T-helper 9 cell (primary cell): ENCODE measurements around the gene ANGPTL2.
"Not testable (repeated sequence)": the region's sequence is repeated elsewhere in the genome, so short reads cannot be mapped to it uniquely, and the experiment has no call there.

Experiments
- DNase-seq: peaks from one replicate; pipeline ENCODE4 v3.0.0-alpha.2; 2020
- total RNA-seq, 2 donors: gene quantifications; one replicate each; lab custom pipeline; 2026; lab: John Stamatoyannopoulos, UW

The ANGPTL2 gene
- 0 reads per million in 2 donors for total RNA-seq

- DNase-seq = no peak
Measured at GRCh38 chr9:127122176-127123063, at the start of gene ANGPTL2. ANGPTL2 (minus strand) TSS chr9:127122635; CDS start chr9:127108731, 13,904 bp downstream.

DNA sequence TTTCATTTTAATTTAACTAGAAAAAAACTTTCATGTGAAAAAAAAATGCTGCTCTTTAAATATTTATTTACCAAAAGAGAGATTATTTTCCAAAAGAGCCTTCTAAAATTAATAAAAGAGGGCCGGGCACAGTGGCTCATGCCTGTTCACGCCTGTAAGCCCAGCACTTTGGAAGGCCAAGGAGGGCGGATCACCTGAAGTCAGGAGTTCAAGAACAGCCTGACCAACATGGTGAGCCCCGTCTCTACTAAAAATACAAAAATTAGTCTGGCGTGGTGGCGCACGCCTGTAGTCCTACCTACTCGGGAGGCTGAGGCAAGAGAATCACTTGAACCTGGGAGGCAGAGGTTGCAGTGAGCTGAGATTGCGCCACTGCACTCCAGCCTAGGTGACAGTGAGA, 48.9 kb upstream of the ANGPTL2 start:
- not testable (repeated sequence) for DNase-seq

DNA sequence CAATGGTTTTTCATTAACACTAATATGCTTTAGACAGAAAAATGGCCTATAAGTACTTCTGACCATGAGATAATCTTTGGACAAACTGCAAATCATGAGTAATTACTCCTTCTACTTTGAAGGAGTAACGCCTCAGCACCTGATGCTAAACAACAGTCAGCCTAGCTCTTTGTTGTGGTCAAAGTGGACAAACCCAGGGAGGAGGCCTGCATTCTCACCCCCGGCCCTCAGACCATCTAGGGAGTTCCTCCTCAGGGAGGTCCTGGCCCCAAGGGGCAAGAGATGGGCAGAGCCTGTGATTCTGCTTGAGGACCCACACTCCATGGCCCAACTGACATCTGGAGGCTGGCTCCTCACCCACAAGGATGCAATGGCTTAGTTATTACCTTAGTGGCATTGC, 48.2 kb upstream of the ANGPTL2 start:
- no peak for DNase-seq

DNA sequence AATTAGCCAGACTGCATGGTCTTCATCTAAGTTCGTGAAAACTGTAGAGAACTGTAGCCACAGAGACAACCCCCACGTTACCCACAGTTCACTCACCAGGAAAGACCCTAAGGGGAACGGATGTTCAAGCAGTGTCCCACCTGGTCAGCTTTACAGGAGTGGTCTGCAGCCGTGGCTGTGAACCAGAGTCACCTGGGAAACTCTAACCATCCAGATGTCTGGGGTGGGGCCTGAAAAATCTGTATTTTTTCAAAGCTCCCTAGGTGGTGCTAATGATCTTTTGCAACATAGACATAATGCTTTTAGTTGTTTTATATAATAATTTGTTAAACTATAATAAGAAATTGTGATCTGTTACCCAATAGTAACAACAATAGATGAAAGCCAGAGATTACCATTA, 47.7 kb upstream of the ANGPTL2 start:
- DNase-seq = no peak

DNA sequence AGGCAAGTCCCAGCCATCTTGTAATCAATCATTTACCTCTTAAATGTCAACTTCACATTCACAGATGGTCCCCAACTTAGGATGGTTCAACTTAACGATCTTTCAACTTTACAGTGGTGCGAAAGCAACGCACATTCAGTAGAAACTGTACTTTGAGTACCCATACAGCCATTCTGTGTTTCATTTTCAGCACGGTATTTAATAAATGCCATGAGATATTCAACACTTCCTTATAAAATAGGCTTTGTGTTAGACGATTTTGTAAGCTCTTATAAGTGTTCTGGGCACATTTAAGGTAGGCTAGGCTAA, 47.1 kb upstream of the ANGPTL2 start:
- DNase-seq = no peak

GRCh38 chr9:127168756-127169574, 46.5 kb upstream of the ANGPTL2 start:
- DNase-seq = no peak

DNA sequence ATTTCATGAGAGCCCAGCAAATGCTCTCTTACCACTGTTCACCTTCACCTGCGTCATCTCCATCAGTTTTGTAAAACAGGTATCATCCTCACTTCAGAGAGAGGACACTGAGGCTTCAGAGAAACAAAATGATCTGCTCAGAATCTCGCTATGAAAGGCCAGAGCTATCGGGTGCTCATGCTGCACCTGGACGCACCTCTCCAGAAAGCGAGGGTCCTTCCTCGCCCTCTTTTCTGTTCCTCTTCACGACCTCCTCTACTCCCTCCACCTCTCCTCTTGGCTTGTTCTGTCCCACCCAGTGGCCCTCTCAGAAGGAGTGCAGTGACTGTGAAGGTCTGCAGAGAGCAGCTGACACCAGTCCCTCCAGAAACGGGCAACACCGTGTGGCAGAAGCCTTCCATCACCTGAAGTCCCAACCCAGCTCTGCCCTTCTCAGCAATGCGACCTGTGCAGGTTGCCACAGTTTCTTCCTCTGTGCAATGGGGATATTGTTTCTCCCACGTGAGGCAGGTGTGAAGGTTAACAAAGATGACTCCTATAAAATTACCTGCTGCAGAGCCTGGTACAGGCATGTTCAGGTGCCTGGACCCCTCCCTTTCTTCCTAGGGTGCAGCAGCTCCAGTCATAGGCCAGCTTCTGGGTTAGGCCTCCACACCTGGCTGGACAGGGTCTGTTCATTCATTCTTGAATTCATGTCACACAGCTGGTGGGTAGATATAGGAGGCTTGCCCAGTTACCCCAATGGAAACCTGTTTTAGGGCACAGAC, 45.3 kb upstream of the ANGPTL2 start:
- no peak for DNase-seq

DNA sequence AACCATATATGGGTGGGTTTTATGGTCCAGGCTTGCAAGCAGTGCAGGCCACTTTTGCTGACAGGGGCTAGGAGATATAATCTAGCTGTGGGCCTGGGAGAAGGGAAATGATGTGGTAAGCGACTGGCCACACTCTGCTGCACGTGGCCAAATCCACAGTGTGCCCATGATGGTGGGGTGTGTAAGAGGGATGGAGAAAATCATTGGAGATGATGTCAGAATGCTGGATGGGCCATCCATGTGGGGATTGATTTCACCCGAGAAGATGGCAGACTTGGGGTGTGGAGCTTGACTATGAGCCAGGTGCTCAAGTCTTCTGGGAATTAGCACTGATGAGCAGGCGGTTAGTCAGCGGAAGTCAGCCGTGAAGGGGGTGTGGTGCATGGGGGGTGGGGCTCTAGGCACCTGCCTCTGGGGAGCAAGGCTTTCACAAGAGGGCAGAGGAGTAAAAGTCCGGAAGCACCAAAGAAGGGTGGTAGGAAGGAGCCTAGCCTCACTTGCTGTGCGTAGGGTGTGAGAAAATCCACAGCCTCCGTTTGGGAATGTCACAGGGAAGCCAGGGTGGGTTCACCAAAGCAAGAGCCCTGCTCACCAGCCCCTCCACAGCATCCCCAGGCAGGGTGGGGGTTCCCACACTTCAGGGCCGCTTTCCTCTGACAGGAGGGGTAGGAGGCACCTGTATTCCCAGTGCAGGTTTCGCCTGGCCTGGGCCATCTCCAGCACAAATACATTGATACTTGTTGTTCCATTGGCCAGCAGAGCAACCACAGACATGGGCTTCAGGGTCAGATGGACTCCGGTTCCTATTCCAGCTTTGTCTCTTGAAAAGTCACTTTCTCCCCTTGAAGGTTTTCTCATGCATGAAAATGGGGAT, 44.5 kb upstream of the ANGPTL2 start:
- no peak for DNase-seq

GRCh38 chr9:127166111-127166510, 43.7 kb upstream of the ANGPTL2 start:
- DNase-seq = no peak

GRCh38 chr9:127165116-127165515, 42.7 kb upstream of the ANGPTL2 start:
- no peak for DNase-seq

DNA sequence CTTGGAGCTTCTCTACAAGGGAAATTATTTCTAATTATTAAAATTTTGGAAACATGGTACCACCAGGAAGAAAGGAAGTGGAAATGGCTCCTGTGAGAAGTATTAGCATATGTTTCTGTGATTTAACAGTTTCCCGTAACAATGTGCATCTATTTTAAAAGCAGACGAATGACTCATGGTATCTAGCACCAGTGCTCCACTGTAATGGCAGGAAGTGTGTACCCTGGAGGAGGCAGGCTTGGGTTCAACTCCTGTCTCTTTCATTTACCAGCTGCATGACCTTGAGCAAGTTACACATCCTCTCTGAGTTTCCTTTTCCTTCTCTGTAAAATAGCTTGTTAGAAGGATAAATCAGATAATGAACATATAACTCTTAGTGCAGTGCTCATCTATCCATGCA, 41.0 kb upstream of the ANGPTL2 start:
- no peak for DNase-seq

DNA sequence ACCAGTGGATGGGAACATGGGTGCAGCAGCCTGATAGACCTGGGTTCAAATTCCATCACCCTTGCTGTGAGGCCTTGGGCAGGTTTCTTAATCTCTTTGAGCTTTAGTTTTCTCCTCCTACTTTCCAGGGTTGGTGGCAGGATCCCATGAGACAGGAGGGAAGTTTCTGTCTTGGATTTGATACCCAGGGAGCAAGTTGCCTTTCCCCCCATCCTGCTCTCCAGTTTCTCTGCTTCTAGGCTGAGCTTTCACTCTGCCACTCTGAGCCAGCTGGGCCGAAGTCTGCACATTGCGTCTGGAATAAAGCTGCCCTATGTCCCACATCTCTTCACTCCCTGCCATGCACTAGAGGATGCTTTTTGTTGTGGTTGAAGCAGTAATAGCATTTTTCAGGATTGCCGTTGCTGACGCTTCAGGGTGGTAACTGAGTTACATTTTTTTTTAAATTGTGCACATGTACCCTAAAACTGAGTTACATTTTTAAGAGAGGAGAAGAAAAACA, 40.5 kb upstream of the ANGPTL2 start:
- no peak for DNase-seq

DNA sequence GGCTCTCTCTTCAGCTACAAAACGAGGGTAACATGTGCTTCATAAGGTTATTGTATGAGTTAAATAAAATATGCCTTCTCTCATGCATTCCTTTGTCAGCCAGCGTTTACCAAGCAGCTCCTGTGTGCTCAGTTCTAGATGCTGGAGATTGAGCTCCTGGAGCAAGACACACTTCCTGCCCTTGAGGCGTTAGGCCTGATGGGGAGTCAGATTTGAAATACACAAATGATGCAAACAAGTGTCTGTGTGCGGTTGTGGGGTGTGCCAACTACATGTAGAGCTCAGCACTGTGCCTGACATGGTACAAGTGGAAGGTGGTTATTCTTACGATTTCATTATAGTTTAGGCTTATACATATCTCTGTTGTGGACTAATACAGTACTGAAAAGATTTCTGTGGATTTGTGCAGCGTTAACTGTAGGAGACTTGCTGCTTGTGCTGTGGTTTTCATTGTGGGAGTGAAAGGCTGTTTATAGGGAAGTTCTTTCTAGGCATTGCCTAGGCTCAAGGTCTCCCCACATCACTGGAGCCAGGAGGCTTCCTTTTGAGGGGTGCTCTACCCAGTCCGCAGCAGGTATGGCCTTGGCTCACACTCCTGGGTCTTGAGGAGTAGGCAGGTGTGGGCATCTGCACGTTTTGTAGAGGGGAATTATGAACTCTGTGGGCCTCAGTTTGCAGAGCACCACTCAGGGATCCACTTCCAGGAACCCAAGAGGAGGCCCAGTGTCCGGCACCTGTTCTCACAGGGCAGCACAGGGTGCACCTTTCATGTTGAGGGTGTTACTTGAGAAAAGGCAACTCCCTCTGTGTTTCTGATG, 39.8 kb upstream of the ANGPTL2 start:
- no peak for DNase-seq

- no peak for DNase-seq
Measured at GRCh38 chr9:127161081-127161624, 38.7 kb upstream of the ANGPTL2 start.

DNA sequence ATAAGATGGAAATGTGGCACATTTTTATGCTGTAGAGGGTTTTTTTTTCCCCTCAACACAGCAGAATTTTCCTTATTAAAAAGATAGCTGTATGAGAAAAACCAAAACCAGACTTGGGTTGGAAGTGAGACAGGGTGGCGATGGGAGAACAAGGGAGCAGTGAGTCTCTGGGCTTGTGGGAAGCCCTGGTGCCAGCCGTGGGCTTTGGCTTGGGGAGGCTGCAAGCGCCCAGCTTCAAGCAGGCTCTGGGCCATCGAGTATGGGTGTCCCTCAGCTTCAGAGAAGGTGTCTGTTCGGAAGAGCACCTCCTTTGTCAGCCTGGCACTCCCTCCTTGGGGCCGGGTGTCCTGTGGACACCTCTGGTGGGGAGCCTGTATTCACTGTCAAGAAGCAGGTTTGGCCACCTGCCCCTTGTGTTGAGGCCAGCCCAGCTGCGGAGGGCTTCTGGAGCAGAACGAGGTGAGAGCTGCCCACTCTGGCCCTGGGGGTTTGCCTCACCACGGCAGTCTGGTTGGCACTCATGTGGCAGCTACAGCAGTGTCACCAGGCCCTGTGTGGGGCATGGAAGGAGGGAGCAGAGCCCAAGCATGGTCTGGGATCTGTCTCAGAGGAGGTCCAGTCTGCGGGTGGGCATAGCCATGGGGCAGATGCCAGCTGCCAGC, 37.6 kb upstream of the ANGPTL2 start:
- no peak for DNase-seq

DNA sequence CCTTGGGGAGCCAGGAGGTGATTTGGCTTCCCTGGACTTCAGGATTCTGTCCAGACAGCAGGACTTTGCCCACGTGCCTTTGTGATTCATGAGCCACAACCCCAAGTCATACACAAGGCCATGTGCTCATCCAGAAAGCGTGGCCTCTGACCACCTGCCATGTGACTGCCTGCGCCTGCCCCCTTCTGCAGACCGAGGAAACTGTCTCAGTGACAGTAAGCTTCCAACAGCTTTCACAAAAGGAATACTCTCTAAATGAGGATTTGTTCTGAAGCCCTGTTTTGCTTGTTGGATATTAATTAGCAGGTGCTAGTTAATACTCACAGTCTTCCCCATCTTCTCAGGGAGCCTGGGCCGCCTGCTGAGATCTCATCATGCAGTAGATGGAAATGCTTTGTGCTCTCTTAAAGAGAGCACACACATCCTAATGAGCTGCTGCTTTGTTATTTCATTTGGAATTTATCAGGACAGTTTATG, 36.9 kb upstream of the ANGPTL2 start:
- DNase-seq = no peak

DNA sequence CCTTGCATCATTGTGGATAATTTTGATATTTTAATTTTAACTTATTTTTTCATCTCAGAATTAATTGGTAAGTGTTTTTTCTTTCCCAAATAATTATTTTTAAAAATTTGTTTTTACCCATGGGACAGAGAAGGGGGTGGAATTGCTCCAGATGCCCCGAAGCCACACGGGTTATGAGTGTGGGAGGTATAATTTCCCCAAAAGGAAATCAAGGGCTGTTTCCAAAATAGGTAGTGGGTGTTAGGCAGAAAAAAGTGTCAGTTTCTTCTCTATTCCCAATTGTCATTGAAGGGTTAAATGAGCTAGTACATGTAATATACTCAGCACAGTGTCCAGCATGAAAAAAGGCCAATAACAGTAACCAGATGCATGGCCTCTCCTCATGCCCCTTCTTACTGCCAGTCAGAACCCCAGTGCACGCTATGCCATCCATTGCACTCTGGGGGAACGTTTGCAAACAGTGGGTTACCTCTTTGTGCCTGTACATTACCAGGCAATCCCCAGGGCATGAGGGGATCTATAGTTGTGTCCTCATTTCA, 36.4 kb upstream of the ANGPTL2 start:
- no peak for DNase-seq

DNA sequence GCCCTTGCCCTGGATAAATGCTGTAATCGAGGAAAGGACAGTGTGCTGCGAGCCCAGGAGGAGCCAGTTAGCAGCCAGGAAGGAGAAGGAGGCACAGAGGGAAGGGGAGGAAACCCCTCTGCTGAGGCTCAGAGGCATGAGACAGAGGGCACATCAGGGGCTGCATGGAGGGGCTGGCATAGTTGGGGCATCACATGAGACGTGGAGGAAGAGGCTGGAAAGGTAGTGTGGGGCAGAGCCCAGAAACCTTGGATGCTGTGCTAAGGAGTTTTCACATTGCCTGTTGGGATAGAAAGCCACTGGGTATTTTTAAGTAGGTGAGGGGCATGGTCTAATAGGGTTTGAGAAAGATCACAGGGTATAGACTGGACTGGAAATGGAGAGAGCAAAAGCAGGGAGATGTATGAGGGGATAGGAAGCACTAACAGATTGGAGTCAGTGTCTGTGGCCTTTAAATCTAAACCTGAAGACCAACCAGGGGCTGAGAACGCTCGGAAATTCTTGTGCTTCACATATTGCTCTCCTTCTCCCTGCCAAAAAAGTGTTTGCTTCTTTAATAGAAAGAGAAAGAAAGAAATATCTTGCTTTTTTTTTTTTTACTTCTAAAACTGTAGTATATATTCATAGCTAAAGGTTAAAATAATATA, 33.0 kb upstream of the ANGPTL2 start:
- no peak for DNase-seq
